Fibroblast of lung (primary cell): ENCODE results near the gene LZTS2. TPM values are rescaled to one million over a fixed set of nuclear protein-coding genes. Genes with fewer than 3 reads are reported as not detected.
A peak's percentile ranks its signal among the peaks of the same experiment; 100 is the strongest.

Source experiments
- DNase-seq, 2 donors: peaks; one replicate each; pipeline versions ENCODE4 v3.0.0 to v3.0.0-alpha.2; 2010; ENCODE audit warnings: low read depth in 2 of 2
- H2AFZ ChIP-seq: 2 replicates; pipeline ENCODE4 v1.5.1; 2012; ENCODE audit warnings: low read length, control low read depth, inconsistent platforms
- H3K27ac ChIP-seq: 2 replicates; pipeline ENCODE4 v1.5.1; 2011; ENCODE audit warnings: low read length, control low read depth; ENCODE audit not compliant: insufficient read depth
- H3K27me3 ChIP-seq: 2 replicates; pipeline ENCODE4 v1.5.1; 2011; ENCODE audit warnings: mild to moderate bottlenecking, low read length; ENCODE audit not compliant: control insufficient read depth, insufficient read depth
- H3K36me3 ChIP-seq: 2 replicates; pipeline ENCODE4 v1.5.1; 2011; ENCODE audit warnings: low read length; ENCODE audit not compliant: control insufficient read depth, insufficient read depth
- H3K4me1 ChIP-seq: 2 replicates; pipeline ENCODE4 v1.5.1; 2011; ENCODE audit warnings: low read length; ENCODE audit not compliant: control insufficient read depth, insufficient read depth; ENCODE audit errors: extremely low read depth
- H3K4me2 ChIP-seq: 2 replicates; pipeline ENCODE4 v1.5.1; 2011; ENCODE audit warnings: low read length, control low read depth; ENCODE audit not compliant: insufficient read depth; ENCODE audit errors: extremely low read depth
- H3K4me3 ChIP-seq, 4 experiments: fragments of 200-600 bp in 1 of 4; sonication (generic) in 1 of 4; replicated peaks in 1 of 4; 2 replicates each; pipeline ENCODE4 v1.5.1; 2011 to 2016; ENCODE audit warnings: low read length in 4 of 4, low read depth in 3 of 4, mild to moderate bottlenecking in 3 of 4, control low read depth in 2 of 4, inconsistent platforms in 1 of 4, mixed read lengths in 1 of 4; ENCODE audit not compliant: insufficient read depth in 1 of 4; ENCODE audit errors: control extremely low read depth in 1 of 4
- H3K79me2 ChIP-seq: 2 replicates; pipeline ENCODE4 v1.5.1; 2012; ENCODE audit warnings: mild to moderate bottlenecking, low read length, inconsistent platforms; ENCODE audit not compliant: control insufficient read depth, insufficient read depth
- H3K9ac ChIP-seq: 2 replicates; pipeline ENCODE4 v1.5.1; 2011; ENCODE audit warnings: mild to moderate bottlenecking, low read length, control low read depth; ENCODE audit not compliant: insufficient read depth
- H3K9me3 ChIP-seq: 2 replicates; pipeline ENCODE4 v1.5.1; 2012; ENCODE audit warnings: low read depth, low read length; ENCODE audit not compliant: control insufficient read depth, insufficient read depth
- H4K20me1 ChIP-seq: 2 replicates; pipeline ENCODE4 v1.5.1; 2011; ENCODE audit warnings: low read length; ENCODE audit not compliant: control insufficient read depth, insufficient read depth; ENCODE audit errors: extremely low read depth
- CTCF ChIP-seq, 2 donors: IDR thresholded peaks in 1 of 2; conservative IDR thresholded peaks in 1 of 2; 1 replicate in 1 of 2; 2 replicates in 1 of 2; pipeline ENCODE4 v1.5.1; 2011 to 2012; ENCODE audit warnings: low read length in 2 of 2, control low read depth in 1 of 2, inconsistent platforms in 1 of 2, low read depth in 1 of 2, mild to moderate bottlenecking in 1 of 2
- EZH2 ChIP-seq: IDR thresholded peaks from 2 replicates; pipeline ENCODE4 v1.5.1; 2012; ENCODE audit warnings: low read length, control low read depth, mild to moderate bottlenecking; ENCODE audit errors: missing control alignments
- polyA plus RNA-seq, 2 donors: library from polyadenylated mRNA; depleted of rRNA in 1 of 2; stranded (reverse) in 1 of 2; unstranded in 1 of 2; fragments of >200 nt; gene quantifications; 2 replicates each; pipeline ENCODE4 v1.2.1, GENCODE V29; 2011 to 2012; ENCODE audit warnings: missing spikeins in 1 of 2
- total RNA-seq: library from RNA; depleted of rRNA; stranded (reverse); fragments of >200 nt; gene quantifications from 2 replicates; pipeline ENCODE4 v1.2.1, GENCODE V29; 2014

Gene LZTS2
- total and polyA plus RNA-seq, 2 donors (not counting 1 experiment from before 2014, with no cell fraction given), result 34.7 to 120 TPM

GRCh38 chr10:101043363-101043707, 43.7 kb downstream of the LZTS2 start:
- Histone ChIP-seq H3K9ac (peak overlapping the region; percentile 67), H3K27me3 (peaks cover 8% of the 10 kb centered on the region), H3K4me1 (peaks cover 8% of the 10 kb centered on the region), H3K4me3 (peak overlapping the region; percentile 20 to 68 (median 54)), H3K36me3 (peaks cover 4% of the 10 kb centered on the region), H4K20me1 (no peaks in the 10 kb centered on the region), H3K79me2 (no peaks in the 10 kb centered on the region), H3K27ac (peak overlapping the region; percentile 88), H2AFZ (peak overlapping the region; percentile 59), H3K4me2 (peak overlapping the region; percentile 81), H3K9me3 (no peaks in the 10 kb centered on the region)
- no peak for TF ChIP-seq CTCF (conservative IDR thresholded peaks at IDR 0.05 in 1 of 2, IDR thresholded peaks at IDR 0.05 in 1 of 2; ENCODE audit: low read depth in 1 of 2, low read length in 2 of 2)
- TF ChIP-seq EZH2, result no peak
- no peak for DNase-seq

- no peak for DNase-seq
- Histone ChIP-seq H3K27me3 (peaks cover 15% of the 10 kb centered on the region), H2AFZ (no peak overlapping the region), H3K9me3 (no peaks in the 10 kb centered on the region), H3K36me3 (no peaks in the 10 kb centered on the region), H3K4me1 (peaks cover 8% of the 10 kb centered on the region), H3K79me2 (no peaks in the 10 kb centered on the region), H3K27ac (no peak overlapping the region), H4K20me1 (no peaks in the 10 kb centered on the region), H3K4me3 (no peak overlapping the region), H3K9ac (no peak overlapping the region), H3K4me2 (no peak overlapping the region)
- TF ChIP-seq EZH2, result no peak
Observed at GRCh38 chr10:101044117-101044516, 44.5 kb downstream of the LZTS2 start.

- Histone ChIP-seq H3K36me3 (no peaks in the 10 kb centered on the region), H3K27ac (no peak overlapping the region), H3K4me3 (no peak overlapping the region), H3K9me3 (no peaks in the 10 kb centered on the region), H3K9ac (no peak overlapping the region), H3K27me3 (peaks cover 23% of the 10 kb centered on the region), H3K4me2 (no peak overlapping the region), H4K20me1 (no peaks in the 10 kb centered on the region), H3K79me2 (no peaks in the 10 kb centered on the region), H3K4me1 (peaks cover 10% of the 10 kb centered on the region), H2AFZ (peak overlapping the region; percentile 10)
- TF ChIP-seq CTCF (conservative IDR thresholded peaks at IDR 0.05 in 1 of 2, IDR thresholded peaks at IDR 0.05 in 1 of 2; ENCODE audit: low read depth in 1 of 2, low read length in 2 of 2) (no peak), EZH2 (no peak)
- peak in 1 of 2 donors; percentile 44 for DNase-seq
Observed at GRCh38 chr10:101046332-101047238, 47.0 kb downstream of the LZTS2 start.
